GM19438 (cell line): ENCODE measurements around the gene AGBL5.
"Not testable (repeated sequence)": the region's sequence is repeated elsewhere in the genome, so short reads cannot be mapped to it uniquely, and the experiment has no call there.

Source experiments
- ATAC-seq: cut with Tn5 transposase; IDR thresholded peaks from one replicate; pipeline ENCODE4 v1.9.1; 2021; ENCODE audit warnings: low read depth; ENCODE audit not compliant: unreplicated experiment

AGBL5 gene

GRCh38 chr2:27051902-27052645, 606 bp downstream of the AGBL5 start:
- ATAC-seq, result no peak

- ATAC-seq, result no peak
Measured at GRCh38 chr2:27053321-27053720, 1.9 kb downstream of the AGBL5 start.

GRCh38 chr2:27053776-27054175, 2.3 kb downstream of the AGBL5 start:
- ATAC-seq, result no peak

DNA sequence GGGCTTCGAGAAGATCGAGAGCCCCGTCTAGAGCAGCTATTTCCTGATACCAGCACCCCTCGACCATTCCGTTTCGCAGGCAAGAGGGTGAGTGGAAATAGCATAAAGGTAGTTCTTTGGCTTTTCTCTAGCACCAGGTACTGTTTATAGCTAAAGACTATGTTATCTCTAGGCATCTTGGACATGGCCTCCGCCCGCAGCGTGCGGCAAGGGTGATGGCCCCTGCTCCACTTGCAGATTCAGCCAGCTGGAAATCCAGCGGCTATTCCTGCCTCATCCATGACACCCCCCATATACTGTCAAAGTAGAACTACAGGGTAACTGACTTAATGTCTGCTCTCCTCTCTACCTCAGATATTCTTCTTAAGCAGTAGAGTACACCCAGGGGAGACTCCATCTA, 3.3 kb downstream of the AGBL5 start:
- ATAC-seq, result no peak

GRCh38 chr2:27057184-27057583, 5.7 kb downstream of the AGBL5 start:
- ATAC-seq, result no peak

- no peak for ATAC-seq
Measured at GRCh38 chr2:27058210-27058609, 6.7 kb downstream of the AGBL5 start.

DNA sequence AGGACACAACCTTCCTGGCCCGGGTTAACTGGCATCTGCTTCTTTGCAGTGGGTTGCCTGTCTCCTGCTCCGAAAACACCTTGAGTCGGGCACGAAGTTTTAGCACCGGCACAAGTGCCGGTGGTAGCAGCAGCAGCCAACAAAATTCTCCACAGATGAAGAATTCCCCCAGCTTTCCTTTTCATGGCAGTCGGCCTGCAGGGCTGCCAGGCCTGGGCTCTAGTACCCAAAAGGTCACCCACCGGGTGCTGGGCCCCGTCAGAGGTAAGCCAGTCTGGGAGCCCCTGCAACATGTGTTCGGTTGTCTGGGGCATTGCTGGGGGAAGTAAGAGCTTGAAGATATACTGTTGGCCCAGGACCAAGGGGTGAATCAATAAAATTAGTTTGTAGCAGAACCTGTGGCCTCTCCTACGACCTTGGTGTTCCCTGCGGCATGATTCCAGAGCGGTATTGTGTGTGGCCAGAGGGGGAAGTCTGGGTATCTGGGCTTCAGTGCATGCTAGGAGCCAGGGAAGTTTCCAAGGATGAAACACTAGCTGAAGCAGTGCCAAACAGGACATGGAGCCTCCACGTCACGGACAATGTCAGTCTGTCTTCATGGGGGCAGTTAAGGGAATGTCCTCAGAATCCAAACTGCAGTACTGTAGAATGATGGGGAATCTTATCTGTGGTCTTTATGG, 7.8 kb downstream of the AGBL5 start:
- no peak for ATAC-seq

- ATAC-seq, result no peak
Measured at GRCh38 chr2:27060323-27060722, 8.9 kb downstream of the AGBL5 start.

GRCh38 chr2:27065128-27065527, 13.7 kb downstream of the AGBL5 start:
- ATAC-seq, result no peak

GRCh38 chr2:27067385-27067784, 15.9 kb downstream of the AGBL5 start:
- ATAC-seq, result no peak

DNA sequence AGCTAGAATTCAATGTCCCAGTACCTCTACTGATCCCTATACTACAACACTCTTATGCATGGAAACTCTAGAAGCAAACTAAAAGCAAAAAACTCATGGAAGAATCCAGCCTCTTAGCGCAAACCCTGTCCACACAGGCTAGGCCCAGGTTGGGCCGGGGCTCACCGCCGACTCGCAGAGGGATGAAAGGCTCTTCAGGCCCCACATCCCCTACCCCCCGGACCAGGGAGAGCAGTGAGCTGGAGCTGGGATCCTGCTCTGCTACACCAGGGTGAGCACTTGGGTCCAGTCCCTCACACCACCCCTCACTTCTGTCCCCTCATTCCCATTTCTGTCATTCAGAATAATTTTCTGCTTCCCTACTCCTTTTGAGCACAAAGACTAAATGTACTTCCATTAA, 18.0 kb downstream of the AGBL5 start:
- no peak for ATAC-seq

DNA sequence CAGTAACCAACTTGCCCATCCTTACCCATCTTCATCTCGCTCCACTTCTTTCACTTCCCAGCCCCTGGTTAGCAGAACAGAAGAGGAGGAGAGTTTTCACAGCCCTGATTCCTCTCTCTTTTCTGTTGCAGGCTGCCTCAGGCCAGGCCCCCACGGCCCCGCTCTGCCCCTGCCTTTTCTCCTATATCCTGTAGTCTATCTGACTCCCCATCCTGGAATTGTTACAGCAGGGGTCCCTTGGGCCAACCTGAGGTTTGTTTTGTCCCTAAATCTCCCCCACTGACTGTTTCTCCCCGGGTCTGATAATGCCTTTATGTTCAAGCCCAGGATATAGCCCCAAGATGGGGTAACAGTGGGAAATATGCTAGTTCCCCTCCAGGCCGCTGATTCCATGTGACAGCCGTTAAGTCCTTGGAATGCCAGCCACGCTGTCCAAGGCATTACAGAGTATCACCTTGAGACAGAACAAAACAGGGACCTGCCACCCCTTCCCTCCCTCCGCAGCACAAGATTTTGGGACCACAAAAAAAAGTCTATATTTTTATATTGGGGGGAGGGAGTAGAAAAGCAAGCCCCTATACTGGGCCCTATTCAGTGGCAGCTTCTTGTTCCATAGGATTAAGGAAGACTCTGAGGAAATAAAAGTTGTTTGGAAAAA, 18.6 kb downstream of the AGBL5 start:
- no peak for ATAC-seq

DNA sequence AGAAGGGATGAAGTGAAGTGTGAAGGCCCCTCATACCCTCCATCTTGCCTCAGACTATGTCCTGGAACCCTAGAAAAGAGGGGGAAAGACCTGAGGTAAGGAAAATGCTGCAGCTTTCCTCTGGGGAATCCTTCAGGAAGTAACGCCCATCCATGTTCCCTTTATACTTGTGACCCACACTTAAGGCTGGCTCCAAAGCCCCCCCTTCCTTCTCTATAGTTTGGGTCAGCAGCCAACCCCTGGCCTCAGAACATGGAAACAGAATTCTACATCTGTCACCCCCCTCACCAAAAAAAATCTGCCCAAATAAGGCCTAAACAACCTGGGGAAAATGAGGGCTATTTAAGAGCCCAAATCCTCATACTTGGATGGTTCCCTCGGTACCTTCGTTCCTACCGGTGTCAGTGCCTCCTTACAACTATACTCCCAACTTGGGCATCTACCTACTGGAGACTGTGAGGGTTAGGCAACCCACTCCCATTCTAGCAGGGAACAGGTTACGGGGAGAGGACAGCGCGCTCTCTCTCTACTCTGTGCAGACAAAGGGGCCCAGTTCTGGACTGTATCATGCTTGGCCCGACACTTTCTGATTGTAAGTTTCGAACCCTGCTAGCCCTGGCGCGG, 19.3 kb downstream of the AGBL5 start:
- ATAC-seq, result peak; percentile 4

DNA sequence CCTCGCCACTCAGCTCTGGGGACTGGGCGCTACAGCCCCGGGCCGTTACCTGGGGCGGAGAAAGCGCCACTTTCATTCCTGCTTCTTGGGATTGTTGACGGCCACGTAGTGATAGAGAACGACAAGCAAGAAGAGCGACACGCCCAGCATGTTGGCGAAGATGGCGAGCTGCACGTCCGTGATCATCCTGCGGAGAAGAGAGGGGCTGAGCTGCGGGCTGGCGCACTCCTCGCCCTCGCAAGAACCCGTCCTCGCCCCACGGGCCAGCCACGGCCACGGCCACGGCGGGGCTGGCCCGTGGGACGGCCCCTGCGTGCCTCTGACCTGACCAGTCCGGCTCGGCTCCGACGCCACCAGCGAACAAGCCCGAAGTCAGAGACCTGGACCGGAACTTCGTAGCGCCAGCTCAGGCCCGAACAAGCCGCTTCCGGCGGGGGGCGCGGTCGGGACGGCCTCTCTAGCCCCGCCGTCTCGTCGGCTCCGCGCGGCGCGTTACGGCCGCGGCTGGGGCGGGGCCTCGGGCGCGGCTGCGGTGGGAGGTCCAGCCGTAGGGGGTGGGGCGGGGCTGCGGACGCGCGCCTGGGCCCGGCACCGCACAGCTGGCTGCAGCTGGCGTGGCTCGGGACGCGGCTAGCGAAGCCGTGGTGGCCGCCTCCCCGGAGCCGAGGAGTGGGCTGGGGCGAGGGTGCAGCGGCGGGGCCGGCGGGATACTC, 20.0 kb downstream of the AGBL5 start, which contains the start of gene OST4:
Gene OST4, minus strand, starts transcription at position 378 of the 713 bp plus-strand sequence.
- peak; percentile 76 for ATAC-seq

- ATAC-seq, result peak; percentile 27
Measured at GRCh38 chr2:27071990-27072830, 20.7 kb downstream of the AGBL5 start.

- no peak for ATAC-seq
Measured at GRCh38 chr2:27072920-27073319, 21.5 kb downstream of the AGBL5 start.

- ATAC-seq, result no peak
Measured at GRCh38 chr2:27073782-27074181, 22.3 kb downstream of the AGBL5 start.

DNA sequence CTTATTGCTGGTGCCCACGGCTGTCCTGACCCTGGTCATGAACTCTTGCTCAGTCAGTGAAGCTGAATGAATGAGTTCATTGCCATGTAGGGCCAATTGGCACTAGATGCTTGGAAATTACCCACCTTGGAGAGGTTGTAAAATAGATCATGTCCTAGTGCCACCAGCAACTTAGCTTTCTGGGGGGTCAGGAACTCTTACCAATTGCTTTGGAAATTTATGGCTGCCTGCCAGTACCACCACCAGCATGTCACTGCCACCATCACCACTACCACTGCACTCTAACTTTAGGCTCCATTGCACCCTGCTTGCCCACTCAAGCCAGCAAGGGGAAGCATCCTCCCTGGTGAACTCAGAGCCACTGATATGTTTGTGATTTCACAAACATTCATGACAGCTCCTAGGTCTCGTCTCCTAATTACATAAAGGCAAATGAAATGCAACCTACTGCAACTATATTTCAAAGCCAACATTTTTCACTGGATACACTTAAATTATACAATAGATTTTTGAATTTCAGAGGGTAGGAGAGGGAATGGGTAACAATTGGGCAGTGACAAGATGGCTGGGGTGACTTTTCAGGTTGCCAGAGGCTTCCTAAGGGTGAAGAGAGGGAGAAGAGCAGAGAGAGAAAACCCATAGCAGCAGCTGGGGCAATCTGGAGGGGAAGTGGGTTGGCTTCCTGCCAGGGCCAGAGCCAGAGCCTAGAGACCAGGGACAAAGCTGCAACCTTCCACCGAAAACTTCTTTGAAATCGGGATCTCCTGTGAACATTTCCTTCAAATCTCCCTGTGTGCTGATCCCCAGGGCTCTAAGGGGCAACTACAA, 23.5 kb downstream of the AGBL5 start:
- ATAC-seq, result no peak

DNA sequence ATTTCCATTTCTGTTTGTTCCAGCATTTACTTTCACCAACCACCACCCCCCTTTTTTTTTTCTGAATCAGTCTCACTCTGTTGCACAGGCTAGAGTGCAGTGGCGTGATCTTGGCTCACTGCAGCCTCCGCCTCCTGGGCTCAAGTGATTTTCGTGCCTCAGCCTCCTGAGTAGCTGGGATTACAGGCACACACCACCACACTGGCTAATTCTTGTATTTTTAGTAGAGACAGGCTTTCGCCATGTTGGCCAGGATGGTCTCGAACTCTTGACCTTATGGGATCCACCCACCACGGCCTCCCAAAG, 24.1 kb downstream of the AGBL5 start:
- ATAC-seq, result not testable (repeated sequence)
